Effector CD4-positive, alpha-beta T cell (primary cell): ENCODE measurements around the gene MSANTD1.

ENCODE experiments used
- DNase-seq: peaks from one replicate; pipeline ENCODE4 v3.0.0-alpha.2; 2020

MSANTD1 gene

GRCh38 chr4:3250438-3250955 lies 1.5 kb downstream of the MSANTD1 start:
- no peak for DNase-seq

- no peak for DNase-seq
Measured at GRCh38 chr4:3250956-3251690, 2.2 kb downstream of the MSANTD1 start.

DNA sequence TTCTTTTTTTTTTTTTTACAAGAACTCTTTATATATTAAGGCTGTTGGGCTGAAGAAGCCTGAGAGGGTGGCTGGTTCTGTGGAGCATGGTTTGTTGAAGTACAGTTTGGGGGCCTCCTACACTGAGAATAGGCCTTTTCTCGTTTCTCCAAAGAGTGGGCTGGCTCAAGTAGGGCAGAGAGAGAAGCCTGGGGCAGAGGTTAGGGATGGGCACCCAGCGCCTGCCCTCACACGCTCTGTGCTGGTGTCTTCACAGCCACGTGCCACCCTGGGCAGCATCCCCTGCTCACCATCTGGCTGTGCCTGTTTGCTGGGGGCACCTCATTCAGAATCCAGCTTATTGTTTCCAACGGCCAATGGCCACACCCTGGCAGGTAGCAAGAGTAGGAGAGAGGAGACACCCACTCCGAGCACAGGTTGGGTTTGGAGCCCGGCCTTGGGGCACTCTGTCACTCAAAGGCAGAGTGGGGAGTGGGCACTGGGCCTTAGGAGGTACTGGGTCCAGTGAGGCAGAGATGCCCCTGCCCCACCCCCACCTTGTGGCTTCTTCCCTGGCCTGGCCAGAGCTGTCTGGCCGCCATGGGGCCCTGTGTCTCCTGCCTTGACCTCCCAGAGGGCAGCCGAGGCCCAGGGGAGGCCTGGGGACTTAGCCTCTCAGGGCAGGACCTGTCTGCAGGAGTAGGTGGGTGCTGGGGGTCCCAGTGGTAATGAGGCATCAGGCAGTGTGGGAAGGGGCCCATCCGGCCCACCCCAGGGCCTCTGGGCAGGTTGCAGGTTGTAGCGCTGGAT lies 2.9 kb downstream of the MSANTD1 start:
- DNase-seq, result no peak

DNA sequence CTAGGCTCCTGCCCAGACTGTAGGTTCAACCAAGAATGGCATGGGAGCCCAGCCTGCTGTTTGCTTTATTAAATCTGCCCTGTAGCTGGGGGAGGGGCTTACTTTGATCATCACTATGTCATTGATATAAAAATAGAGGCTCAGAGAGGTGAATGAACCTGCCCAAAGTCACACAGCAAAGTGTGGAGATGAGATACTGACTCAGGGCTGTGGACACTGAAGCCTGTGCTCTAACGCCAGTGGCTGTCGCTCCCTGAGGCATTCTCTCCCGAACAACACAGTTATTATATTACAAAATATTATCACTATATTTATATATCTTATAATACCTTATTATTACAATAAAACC lies 3.5 kb downstream of the MSANTD1 start:
- DNase-seq, result no peak

GRCh38 chr4:3252831-3253641 lies 4.1 kb downstream of the MSANTD1 start:
- no peak for DNase-seq

- DNase-seq, result no peak
Measured at GRCh38 chr4:3253808-3254207, 4.8 kb downstream of the MSANTD1 start.

- DNase-seq, result no peak
Measured at GRCh38 chr4:3254302-3255131, 5.6 kb downstream of the MSANTD1 start.

DNA sequence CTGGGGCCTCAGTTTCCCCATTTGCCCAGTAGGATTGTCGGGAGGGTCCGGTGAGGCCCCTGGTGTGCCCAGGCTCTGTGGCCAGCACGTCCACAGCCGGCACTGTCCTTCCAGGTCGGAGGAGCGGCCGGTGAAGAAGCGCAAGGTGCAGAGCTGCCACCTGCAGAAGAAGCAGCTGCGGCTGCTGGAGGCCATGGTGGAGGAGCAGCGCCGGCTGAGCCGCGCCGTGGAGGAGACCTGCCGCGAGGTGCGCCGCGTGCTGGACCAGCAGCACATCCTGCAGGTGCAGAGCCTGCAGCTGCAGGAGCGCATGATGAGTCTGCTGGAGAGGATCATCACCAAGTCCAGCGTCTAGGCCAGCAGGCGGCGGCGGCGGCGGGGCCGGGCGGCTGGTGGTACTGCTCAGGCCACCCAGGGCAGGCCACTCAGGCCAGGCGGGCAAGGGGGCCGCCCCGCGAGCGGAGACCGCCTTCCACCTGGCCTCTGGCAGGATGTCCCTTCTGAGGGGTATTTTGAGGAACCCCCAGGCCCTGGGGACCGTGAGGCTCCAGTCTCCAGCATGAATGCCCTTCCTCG lies 6.7 kb downstream of the MSANTD1 start:
- no peak for DNase-seq

DNA sequence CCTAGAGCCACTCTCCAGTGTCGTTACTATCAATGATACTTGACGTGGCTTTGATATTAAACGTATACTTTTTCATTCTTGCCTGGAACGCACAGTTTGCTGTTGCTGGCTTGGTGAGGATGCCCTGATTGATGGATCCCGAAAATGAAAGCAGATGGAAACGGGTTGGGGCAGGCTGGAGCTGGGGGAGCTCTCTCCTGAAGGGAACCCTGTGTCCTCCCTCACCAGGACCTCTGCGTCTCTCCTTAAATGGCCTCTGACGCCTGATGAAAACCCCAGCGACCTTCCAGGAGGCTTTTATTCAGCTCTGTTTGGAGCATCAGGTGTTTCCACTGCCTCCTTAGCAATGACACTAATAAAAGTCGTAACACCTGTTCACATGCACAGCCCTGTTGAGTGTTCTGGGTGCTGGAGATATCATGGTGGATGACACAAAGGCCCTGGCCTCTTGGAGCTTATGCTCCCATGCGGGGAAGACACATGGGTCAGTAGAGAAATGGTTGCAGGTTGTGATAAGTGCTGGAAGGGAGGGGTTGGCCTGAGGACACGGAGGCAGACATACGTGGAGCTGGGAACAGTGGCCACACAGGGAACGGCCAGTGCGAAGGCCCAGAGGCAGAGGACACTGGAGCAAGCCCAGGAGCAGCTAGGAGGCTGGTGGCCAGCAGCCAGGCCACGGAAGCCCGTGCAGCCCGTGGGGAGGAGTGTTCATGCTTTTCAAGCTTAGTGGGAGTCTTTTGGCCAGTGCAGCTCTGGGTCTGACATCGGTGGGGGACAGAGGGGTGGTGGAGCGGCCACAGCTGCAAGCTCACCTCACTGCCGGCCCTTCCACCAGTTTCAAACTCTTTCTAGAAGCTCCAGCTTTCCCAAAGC lies 7.5 kb downstream of the MSANTD1 start:
- no peak for DNase-seq

DNA sequence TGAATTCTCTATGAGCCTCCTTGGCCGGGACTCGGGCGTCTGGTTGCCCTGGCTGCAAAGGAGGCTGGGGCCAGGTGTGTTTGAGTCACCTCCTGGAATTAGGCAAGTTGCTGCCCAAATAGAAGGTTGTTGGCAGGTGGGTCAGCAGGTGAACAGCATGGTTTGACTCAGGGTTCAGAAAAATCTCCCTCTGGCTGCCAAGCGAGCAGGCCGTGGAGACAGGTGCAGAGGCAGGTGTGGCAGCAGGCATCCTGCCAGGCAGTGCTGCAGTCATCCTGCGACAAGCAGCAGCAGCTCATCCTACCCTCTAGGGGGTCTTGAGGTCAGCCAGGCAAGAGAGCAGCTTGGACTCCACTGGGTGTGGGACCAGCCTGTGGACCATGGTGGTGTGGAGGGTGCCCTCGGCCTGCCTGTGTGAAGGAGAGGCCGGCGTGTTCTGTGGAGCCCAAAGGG lies 8.2 kb downstream of the MSANTD1 start:
- DNase-seq, result no peak

DNA sequence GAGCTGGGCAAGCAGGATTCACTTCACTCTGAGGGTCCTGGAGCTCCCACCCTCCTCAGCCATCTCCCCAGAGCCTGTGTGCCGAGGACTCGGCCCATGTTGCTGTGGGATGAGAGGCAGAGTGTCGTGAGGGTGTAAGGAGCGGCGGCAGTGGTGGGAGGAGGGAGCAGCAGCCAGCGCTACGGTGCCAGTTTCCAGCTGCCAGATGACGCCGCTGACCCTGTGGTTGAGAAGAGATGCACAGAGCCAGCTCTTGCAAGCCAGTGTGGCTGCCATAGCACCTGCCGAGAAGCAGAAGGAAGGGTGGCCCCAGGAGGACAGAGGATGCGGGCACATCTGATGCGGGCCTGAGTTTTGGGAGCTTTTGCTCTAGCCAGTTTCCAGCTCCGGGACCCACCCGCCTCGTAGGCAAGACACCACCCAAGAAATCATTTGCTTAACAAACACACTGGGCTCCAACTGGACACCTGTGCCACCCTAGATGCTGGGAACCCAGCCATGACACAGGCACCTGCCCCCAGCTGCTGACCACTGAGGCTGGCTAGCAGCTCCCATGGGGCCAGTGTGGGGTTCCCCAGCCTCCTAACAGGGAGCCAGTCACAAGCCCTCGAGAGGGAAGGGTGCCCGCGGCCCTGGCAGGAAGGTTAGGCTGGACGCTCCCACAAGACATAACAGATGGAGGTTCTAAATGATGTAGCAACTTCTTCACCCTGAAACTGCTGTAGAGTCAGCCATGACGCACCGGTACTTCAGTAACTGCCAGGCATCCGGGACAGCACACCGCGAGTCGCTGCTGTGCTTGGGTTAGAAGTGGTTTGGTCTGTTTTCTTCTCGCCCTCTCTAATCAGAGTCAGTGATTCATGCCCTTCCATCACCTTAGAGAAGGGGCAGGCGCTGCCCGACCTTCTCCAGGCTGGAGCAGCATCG lies 8.9 kb downstream of the MSANTD1 start:
- no peak for DNase-seq

DNA sequence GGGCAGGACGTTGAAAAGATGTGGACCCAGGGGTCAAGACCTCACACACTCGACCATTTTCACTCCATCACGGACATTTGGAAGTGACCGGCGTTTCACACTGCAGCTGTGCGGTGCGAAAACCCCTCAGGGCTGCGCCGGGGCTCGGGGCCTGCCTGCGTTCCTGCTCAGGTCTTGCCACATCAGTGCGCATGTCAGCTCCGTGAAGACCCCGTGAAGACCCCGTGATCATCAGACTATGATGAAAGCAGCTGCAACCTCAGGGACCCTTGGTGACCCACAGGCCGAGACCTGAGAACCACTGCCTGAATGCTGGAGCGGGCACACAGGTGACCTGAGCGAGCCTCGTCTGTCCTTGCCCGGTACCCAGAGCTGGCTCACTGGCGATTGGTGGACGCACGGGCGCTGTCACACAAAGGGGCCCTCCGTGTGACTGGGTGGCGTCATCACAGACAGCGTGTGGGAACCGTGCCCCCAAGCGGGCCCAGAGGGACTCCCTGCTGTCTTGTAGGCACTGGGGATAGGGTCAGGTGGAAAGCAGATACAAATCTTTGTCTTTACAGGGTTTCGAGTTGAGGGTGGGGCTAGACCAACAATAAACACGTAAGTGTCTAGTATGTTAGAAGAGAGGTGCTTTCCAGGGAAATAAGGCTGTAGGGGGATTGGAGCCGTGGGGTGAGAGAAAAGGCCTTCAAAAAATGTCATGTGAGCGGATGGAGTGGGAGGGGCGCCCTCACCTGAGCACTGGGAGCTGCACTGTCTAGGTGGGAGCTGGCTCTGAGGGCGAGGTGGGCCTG lies 12.7 kb downstream of the MSANTD1 start:
- DNase-seq, result no peak

GRCh38 chr4:3262208-3263052 lies 13.5 kb downstream of the MSANTD1 start:
- DNase-seq, result no peak

DNA sequence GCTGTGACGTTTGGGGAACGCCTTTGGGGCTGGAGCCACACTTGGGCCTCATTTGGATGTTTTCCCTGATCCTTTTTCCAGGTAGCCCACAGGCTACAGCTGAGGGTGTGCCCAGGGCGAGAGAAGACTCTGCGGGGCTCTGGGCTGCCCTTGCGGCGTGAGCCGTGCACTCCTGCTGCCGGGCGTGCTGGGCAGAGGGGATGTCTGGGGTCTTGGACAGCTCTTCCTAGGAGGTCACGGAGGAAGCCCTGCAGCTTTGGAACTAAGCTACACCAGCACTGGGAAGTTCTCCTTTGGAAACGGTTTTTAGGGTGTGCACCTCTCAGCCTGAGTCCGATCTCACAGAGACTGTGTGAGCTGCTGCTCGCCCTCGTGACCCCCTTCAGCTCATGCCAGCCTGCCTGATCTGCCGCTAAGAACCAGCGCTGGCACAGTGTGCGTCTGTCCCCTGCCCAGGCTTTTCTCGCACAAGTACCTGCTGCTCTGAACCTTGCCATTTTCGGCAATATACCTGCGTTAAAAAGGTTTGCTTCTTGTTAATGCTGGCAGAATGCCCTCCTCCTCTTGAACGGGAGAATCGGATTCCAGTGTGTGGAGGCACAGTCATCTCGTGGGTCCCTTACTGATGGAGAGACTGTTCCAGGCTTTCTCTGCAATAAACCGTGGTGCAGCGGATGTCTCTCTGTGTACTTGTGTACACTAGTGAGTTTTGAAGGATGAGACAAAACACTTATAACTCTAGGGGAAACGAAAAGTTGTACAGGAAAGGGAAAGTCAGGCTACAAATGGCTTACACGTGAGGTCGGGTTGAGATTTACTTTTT lies 14.3 kb downstream of the MSANTD1 start:
- no peak for DNase-seq

- no peak for DNase-seq
Measured at GRCh38 chr4:3263876-3264193, 14.9 kb downstream of the MSANTD1 start.

DNA sequence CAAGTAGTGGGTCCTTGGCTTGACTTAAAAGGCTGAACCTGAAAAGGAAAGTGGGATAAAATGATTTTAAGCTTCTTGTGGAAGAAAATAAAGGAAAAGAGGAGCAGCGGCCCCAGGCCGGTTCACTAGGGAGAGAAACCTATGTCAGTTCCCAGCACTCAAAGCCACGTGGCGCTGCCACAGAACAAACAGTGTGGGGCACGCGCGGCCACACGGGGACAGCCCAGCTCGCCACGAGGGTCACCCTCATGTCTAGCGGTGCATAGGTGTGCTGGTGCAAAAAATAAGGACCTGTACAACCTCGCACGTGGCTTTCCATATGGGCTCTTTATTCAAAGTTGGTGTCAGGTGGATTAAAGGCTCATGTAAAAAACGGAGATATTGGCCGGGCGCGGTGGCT lies 17.1 kb downstream of the MSANTD1 start:
- no peak for DNase-seq
